ENCODE results near the gene UMAD1.

The UMAD1 gene

DNA sequence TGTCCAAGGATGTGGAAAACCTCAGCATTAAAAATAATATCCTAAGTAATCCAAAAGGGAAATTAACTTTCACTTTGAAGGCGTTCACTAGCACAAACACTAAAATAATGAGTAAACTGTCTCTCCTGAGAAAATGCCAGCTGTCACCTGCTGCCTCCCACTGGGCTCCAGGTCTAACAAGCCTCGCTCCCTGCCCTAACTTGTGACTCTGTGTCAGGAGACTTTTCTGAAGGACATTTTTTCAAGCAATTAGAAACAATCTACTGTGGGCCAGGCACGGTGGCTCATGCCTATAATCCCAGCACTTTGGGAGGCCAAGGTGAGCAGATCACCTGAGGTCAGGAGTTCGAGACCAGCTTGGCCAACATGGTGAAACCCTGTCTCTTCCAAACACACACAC, 255.2 kb downstream of the UMAD1 start:
- Histone ChIP-seq H3K4me2 (ENCODE audit: low read depth, low read length, poor library complexity, severe bottlenecking) (no peak overlapping the region), H3K9ac (ENCODE audit: low read depth, low read length, poor library complexity, severe bottlenecking) (no peak overlapping the region), H3K4me3 (ENCODE audit: low read length, poor library complexity, severe bottlenecking) (no peak overlapping the region), H3K36me3 (ENCODE audit: insufficient read depth, low read length) (no peaks in the 10 kb centered on the region), H3K4me1 (ENCODE audit: insufficient read depth, low read length, poor library complexity, severe bottlenecking) (no peaks in the 10 kb centered on the region), H4K20me1 (ENCODE audit: insufficient read depth, low read length, poor library complexity, severe bottlenecking) (no peaks in the 10 kb centered on the region), H2AFZ (ENCODE audit: low read length) (no peak overlapping the region), H3K9me2 (replicated peaks; ENCODE audit: low read depth, low read length) (no peaks in the 10 kb centered on the region), H3K27me3 (ENCODE audit: insufficient read depth, low read length, poor library complexity, severe bottlenecking) (no peaks in the 10 kb centered on the region), H3F3A (ENCODE audit: low read depth) (no peaks in the 10 kb centered on the region), H3K9me3 (ENCODE audit: insufficient read depth, low read depth, low read length) (no peaks in the 10 kb centered on the region), H3K79me2 (ENCODE audit: insufficient read depth, low read length) (no peaks in the 10 kb centered on the region)
- TF ChIP-seq EZH2phosphoT487 (IDR thresholded peaks at IDR 0.05; ENCODE audit: borderline replicate concordance) = no peak
- TF ChIP-seq CTCF (conservative IDR thresholded peaks at IDR 0.05; ENCODE audit: low read length) = no peak

GRCh38 chr7:7897509-7897908, 257.0 kb downstream of the UMAD1 start:
- Histone ChIP-seq H3K4me3 (ENCODE audit: low read length, poor library complexity, severe bottlenecking) (no peak overlapping the region), H4K20me1 (ENCODE audit: insufficient read depth, low read length, poor library complexity, severe bottlenecking) (no peaks in the 10 kb centered on the region), H3K9me3 (ENCODE audit: insufficient read depth, low read depth, low read length) (no peaks in the 10 kb centered on the region), H3K4me1 (ENCODE audit: insufficient read depth, low read length, poor library complexity, severe bottlenecking) (peaks cover 2% of the 10 kb centered on the region), H3K36me3 (ENCODE audit: insufficient read depth, low read length) (no peaks in the 10 kb centered on the region), H2AFZ (ENCODE audit: low read length) (no peak overlapping the region), H3K79me2 (ENCODE audit: insufficient read depth, low read length) (no peaks in the 10 kb centered on the region), H3F3A (ENCODE audit: low read depth) (no peaks in the 10 kb centered on the region), H3K9ac (ENCODE audit: low read depth, low read length, poor library complexity, severe bottlenecking) (no peak overlapping the region), H3K27me3 (ENCODE audit: insufficient read depth, low read length, poor library complexity, severe bottlenecking) (no peaks in the 10 kb centered on the region), H3K4me2 (ENCODE audit: low read depth, low read length, poor library complexity, severe bottlenecking) (no peak overlapping the region), H3K9me2 (replicated peaks; ENCODE audit: low read depth, low read length) (no peaks in the 10 kb centered on the region)
- no peak for TF ChIP-seq EZH2phosphoT487 (IDR thresholded peaks at IDR 0.05; ENCODE audit: borderline replicate concordance)
- no peak for TF ChIP-seq CTCF (conservative IDR thresholded peaks at IDR 0.05; ENCODE audit: low read length)

DNA sequence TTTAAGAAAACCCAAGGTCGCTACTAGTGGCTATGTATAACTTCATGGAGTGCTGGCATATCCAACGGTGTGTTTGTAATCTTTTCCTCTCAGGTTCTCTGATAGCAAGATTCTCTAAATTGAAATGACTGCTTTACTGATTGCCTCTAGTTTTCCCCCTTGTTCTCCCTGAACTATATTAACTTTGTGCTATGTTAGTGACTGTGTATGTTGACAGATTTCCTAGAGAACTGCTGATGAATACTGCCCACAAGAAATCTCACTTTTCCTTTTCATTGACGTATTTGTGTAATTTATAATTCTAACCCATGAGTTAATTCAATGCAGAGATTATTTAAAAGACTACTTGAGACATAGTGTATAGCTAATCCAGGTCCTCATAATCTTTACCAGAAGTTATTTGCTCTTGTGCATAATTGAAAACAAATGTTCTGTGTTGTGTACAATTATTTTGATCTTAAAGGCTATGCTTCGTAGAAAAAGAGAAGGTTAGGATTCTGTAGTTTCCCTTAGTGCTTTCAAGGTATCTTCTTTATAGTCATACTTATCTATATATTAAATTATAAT, 257.5 kb downstream of the UMAD1 start:
- Histone ChIP-seq H3K79me2 (ENCODE audit: insufficient read depth, low read length) (no peaks in the 10 kb centered on the region), H4K20me1 (ENCODE audit: insufficient read depth, low read length, poor library complexity, severe bottlenecking) (no peaks in the 10 kb centered on the region), H3K9ac (ENCODE audit: low read depth, low read length, poor library complexity, severe bottlenecking) (no peak overlapping the region), H2AFZ (ENCODE audit: low read length) (no peak overlapping the region), H3K27me3 (ENCODE audit: insufficient read depth, low read length, poor library complexity, severe bottlenecking) (no peaks in the 10 kb centered on the region), H3K9me3 (ENCODE audit: insufficient read depth, low read depth, low read length) (no peaks in the 10 kb centered on the region), H3K9me2 (replicated peaks; ENCODE audit: low read depth, low read length) (no peaks in the 10 kb centered on the region), H3K4me1 (ENCODE audit: insufficient read depth, low read length, poor library complexity, severe bottlenecking) (peaks cover 7% of the 10 kb centered on the region), H3K36me3 (ENCODE audit: insufficient read depth, low read length) (no peaks in the 10 kb centered on the region), H3F3A (ENCODE audit: low read depth) (no peaks in the 10 kb centered on the region), H3K4me3 (ENCODE audit: low read length, poor library complexity, severe bottlenecking) (no peak overlapping the region), H3K4me2 (ENCODE audit: low read depth, low read length, poor library complexity, severe bottlenecking) (no peak overlapping the region)
- TF ChIP-seq CTCF (conservative IDR thresholded peaks at IDR 0.05; ENCODE audit: low read length) (no peak), EZH2phosphoT487 (IDR thresholded peaks at IDR 0.05; ENCODE audit: borderline replicate concordance) (no peak)
